GM18951 (cell line): ENCODE results near the gene MYOCD.
"Not testable (repeated sequence)": the region's sequence is repeated elsewhere in the genome, so short reads cannot be mapped to it uniquely, and the experiment has no call there.

ENCODE experiments used
- POLR2A ChIP-seq: IDR thresholded peaks from 4 replicates; pipeline ENCODE4 v1.6.1; 2011; ENCODE audit warnings: mild to moderate bottlenecking; ENCODE audit not compliant: insufficient read length, insufficient read depth; ENCODE audit errors: extremely low read depth
- in situ Hi-C: fragments of 300-500 bp; cut with MboI; formaldehyde crosslinking; loops from one replicate; pipeline ENCODE4 v1.12.0; 2022; ENCODE audit warnings: low sequenced_read_pairs, mixed read lengths, inconsistent platforms; ENCODE audit not compliant: unreplicated experiment

MYOCD gene

GRCh38 chr17:12631076-12631475 lies 34.6 kb upstream of the MYOCD start:
- in situ Hi-C loops, result no loop called here
- TF ChIP-seq POLR2A, result no peak

GRCh38 chr17:12632785-12633184 lies 32.9 kb upstream of the MYOCD start:
- TF ChIP-seq POLR2A, result no peak
- in situ Hi-C loops, result no loop called here

GRCh38 chr17:12634789-12635414 lies 30.8 kb upstream of the MYOCD start:
- TF ChIP-seq POLR2A, result no peak
- in situ Hi-C loops, result no loop called here

GRCh38 chr17:12635996-12636395 lies 29.7 kb upstream of the MYOCD start:
- in situ Hi-C loops, result not testable (repeated sequence)

GRCh38 chr17:12637015-12637414 lies 28.7 kb upstream of the MYOCD start:
- TF ChIP-seq POLR2A, result no peak
- in situ Hi-C loops, result no loop called here

- in situ Hi-C loops, result no loop called here
- no peak for TF ChIP-seq POLR2A
These were observed 27.7 kb upstream of the MYOCD start for GRCh38 chr17:12637745-12638651.

- no peak for TF ChIP-seq POLR2A
- in situ Hi-C loops, result no loop called here
These were observed 25.3 kb upstream of the MYOCD start for GRCh38 chr17:12640364-12640763.

GRCh38 chr17:12641084-12641483 lies 24.6 kb upstream of the MYOCD start:
- no peak for TF ChIP-seq POLR2A
- in situ Hi-C loops, result no loop called here

- no peak for TF ChIP-seq POLR2A
- in situ Hi-C loops, result no loop called here
These were observed 23.7 kb upstream of the MYOCD start for GRCh38 chr17:12642034-12642433.

GRCh38 chr17:12643822-12644221 lies 21.9 kb upstream of the MYOCD start:
- TF ChIP-seq POLR2A, result no peak
- in situ Hi-C loops, result no loop called here

GRCh38 chr17:12644623-12645022 lies 21.1 kb upstream of the MYOCD start:
- in situ Hi-C loops, result no loop called here
- TF ChIP-seq POLR2A, result no peak

- no peak for TF ChIP-seq POLR2A
- in situ Hi-C loops, result no loop called here
These were observed 18.8 kb upstream of the MYOCD start for GRCh38 chr17:12646761-12647422.

GRCh38 chr17:12648498-12648897 lies 17.2 kb upstream of the MYOCD start:
- in situ Hi-C loops, result no loop called here
- TF ChIP-seq POLR2A, result no peak

- TF ChIP-seq POLR2A, result no peak
- in situ Hi-C loops, result no loop called here
These were observed 9.8 kb upstream of the MYOCD start for GRCh38 chr17:12655936-12656335.
